ENCODE measurements around the gene PCDHGA6.
"Not testable (repeated sequence)": the region's sequence is repeated elsewhere in the genome, so short reads cannot be mapped to it uniquely, and the experiment has no call there.

DNA sequence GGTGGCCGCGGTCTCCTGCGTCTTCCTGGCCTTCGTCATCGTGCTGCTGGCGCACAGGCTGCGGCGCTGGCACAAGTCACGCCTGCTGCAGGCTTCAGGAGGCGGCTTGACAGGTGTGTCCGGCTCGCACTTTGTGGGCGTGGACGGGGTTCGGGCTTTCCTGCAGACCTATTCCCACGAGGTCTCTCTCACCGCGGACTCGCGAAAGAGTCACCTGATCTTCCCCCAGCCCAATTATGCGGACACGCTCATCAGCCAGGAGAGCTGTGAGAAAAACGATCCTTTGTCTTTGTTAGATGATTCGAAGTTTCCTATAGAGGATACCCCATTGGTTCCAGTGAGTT is 41.6 kb downstream of the PCDHGA6 start:
- TF ChIP-seq, protein P1, sequence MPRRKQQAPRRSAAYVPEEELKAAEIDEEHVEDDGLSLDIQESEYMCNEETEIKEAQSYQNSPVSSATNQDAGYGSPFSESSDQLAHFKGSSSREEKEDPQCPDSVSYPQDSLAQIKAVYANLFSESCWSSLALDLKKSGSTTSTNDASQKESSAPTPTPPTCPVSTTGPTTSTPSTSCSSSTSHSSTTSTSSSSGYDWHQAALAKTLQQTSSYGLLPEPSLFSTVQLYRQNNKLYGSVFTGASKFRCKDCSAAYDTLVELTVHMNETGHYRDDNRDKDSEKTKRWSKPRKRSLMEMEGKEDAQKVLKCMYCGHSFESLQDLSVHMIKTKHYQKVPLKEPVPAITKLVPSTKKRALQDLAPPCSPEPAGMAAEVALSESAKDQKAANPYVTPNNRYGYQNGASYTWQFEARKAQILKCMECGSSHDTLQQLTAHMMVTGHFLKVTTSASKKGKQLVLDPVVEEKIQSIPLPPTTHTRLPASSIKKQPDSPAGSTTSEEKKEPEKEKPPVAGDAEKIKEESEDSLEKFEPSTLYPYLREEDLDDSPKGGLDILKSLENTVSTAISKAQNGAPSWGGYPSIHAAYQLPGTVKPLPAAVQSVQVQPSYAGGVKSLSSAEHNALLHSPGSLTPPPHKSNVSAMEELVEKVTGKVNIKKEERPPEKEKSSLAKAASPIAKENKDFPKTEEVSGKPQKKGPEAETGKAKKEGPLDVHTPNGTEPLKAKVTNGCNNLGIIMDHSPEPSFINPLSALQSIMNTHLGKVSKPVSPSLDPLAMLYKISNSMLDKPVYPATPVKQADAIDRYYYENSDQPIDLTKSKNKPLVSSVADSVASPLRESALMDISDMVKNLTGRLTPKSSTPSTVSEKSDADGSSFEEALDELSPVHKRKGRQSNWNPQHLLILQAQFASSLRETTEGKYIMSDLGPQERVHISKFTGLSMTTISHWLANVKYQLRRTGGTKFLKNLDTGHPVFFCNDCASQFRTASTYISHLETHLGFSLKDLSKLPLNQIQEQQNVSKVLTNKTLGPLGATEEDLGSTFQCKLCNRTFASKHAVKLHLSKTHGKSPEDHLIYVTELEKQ (tag by site-specific recombination; IDR thresholded peaks at IDR 0.05; ENCODE audit: borderline replicate concordance): not testable (repeated sequence)
- not testable (repeated sequence) for TF ChIP-seq ZNF138 (tag by site-specific recombination; IDR thresholded peaks at IDR 0.05; ENCODE audit: borderline replicate concordance); TCF7L2 (IDR thresholded peaks at IDR 0.05; ENCODE audit: borderline replicate concordance, low read depth, low read length); ZBTB21 (tag by site-specific recombination; IDR thresholded peaks at IDR 0.05); SETDB1 (IDR thresholded peaks at IDR 0.05; ENCODE audit: insufficient read length, low read length); ZNF530 (tag by site-specific recombination; IDR thresholded peaks at IDR 0.05; ENCODE audit: low read depth); ZNF19 (tag by site-specific recombination; IDR thresholded peaks at IDR 0.05; ENCODE audit: low read depth); CTCF (tag by site-specific recombination; IDR thresholded peaks at IDR 0.05)

Measured in HEK293 (cell line).